ENCODE measurements around the gene PLD2. TPM values are rescaled to one million over a fixed set of nuclear protein-coding genes. Genes with fewer than 3 reads are reported as not detected.

Gene PLD2
- total RNA-seq, 3 donors from 2014 or later, result 17.1 to 40.6 (median 30.3) TPM

DNA sequence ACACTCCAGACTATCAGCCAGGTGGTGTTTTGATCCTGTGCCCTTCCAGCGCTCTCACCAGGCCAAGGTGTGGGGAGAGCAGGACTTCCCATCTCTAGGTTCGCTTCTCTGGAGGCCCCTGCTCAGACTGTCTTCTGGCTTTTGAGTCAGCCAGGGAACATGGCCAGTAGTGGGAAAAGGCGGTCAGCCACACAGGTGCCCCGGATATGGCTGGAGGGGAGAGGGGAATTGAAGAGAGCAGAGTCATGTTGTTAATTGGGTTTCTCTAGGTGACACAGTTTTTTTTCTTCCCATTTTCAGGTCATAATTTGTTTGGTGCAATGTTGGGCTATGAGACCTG lies 27.7 kb downstream of the PLD2 start:
- H3K9me3 ChIP-seq, result no peaks in the 10 kb centered on the region
- no peaks in the 10 kb centered on the region for H3K27me3 ChIP-seq
- H3K36me3 ChIP-seq, result no peaks in the 10 kb centered on the region
- H3K4me1 ChIP-seq, result peaks cover 0 to 23% of the 10 kb centered on the region in 2 donors
- peak overlapping the region; percentile 93 to 94 for H3K27ac ChIP-seq
- H3K4me3 ChIP-seq, result peak overlapping the region; percentile 84 to 99 (median 96)
- no peak for TF ChIP-seq CTCF (IDR thresholded peaks at IDR 0.05)
- no peak for TF ChIP-seq POLR2AphosphoS5 (IDR thresholded peaks at IDR 0.05)
- no peak for TF ChIP-seq POLR2A (IDR thresholded peaks at IDR 0.05)
- intact Hi-C loops (cut with DNase I; ENCODE audit: low total_unique reads), result no loop called here
- no peak for DNase-seq (ENCODE audit: low spot score in 2 of 2)

DNA sequence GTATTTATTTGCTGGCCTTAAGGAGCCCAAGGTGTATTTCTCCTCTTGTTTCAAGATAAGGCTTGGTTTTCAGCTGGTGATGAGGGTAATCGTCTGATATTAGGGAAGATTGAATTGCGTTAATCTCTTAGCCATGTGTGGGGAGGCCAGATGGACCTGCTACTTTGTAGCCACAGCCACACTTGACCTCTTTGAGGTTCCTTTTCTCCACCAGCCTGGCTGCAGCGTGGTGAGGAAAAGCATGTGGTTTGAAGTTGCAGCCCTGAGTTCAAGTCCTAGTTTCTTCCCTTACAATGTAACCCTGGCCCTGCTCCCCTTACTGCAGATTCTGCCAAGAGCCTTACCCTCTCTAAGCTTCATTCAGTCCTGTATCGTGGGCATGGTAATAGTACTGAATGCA lies 29.3 kb downstream of the PLD2 start:
- no peak for DNase-seq (ENCODE audit: low spot score in 2 of 2)
- H3K4me1 ChIP-seq, result peaks cover 0 to 23% of the 10 kb centered on the region in 2 donors
- intact Hi-C loops (cut with DNase I; ENCODE audit: low total_unique reads), result no loop called here

DNA sequence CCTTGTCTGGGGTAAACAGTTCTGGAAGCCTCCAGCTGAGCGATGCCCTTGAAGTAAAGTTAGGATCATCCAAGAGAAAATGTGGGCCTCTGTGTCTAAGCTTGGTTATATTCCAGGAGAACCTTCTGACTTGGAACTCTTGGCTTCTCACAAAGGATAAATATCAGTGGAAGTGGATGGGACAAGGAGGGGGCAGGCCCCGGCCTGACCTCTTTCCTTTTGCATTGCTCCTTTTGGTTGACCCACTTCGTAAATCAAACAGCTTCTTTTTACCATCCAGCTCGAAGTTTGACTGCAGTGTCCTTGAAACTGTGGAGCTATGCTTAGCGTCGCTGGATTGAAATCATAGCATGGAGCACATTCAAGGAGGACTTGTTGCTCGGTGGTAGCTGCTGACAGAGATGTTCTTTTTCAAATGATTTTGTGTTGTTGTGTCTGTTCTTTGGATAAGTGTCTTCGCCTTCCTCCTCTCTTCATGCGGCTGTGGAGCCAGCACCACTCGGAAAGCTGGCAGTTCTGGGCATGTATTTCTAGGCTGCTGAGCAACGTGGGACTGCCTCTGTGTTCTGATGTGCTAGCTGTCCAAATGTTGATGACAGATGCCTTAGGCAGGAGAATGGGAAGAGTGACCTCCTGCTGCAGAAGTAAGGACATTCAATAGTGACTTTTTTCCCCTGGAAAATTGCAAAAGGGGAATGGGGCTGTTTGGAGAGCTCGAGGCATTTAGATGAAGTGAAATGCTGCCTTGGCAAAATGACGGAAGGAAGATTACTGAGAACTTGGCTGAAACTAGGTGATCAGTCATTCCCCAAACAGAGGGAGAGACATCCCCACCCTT lies 30.7 kb downstream of the PLD2 start:
- peaks cover 0 to 23% of the 10 kb centered on the region in 2 donors for H3K4me1 ChIP-seq
- DNase-seq (ENCODE audit: low spot score in 2 of 2), result no peak
- intact Hi-C loops (cut with DNase I; ENCODE audit: low total_unique reads), result no loop called here
- TF ChIP-seq CTCF (IDR thresholded peaks at IDR 0.05) (no peak), POLR2AphosphoS5 (IDR thresholded peaks at IDR 0.05) (no peak), POLR2A (IDR thresholded peaks at IDR 0.05) (no peak)
- H3K4me3 ChIP-seq, result no peak overlapping the region
- H3K36me3 ChIP-seq, result no peaks in the 10 kb centered on the region
- H3K9me3 ChIP-seq, result no peaks in the 10 kb centered on the region
- H3K27ac ChIP-seq, result peak overlapping the region in 1 of 2 donors; percentile 15
- no peaks in the 10 kb centered on the region for H3K27me3 ChIP-seq

More for the DNA sequence above, 29.3 kb downstream of the PLD2 start:
- Histone ChIP-seq H3K27ac (peak overlapping the region; percentile 45 to 94), H3K9me3 (no peaks in the 10 kb centered on the region), H3K4me3 (no peak overlapping the region), H3K27me3 (no peaks in the 10 kb centered on the region), H3K36me3 (no peaks in the 10 kb centered on the region)
- TF ChIP-seq POLR2A (IDR thresholded peaks at IDR 0.05) (no peak), CTCF (IDR thresholded peaks at IDR 0.05) (no peak), POLR2AphosphoS5 (IDR thresholded peaks at IDR 0.05) (no peak)

GRCh38 chr17:4838309-4838785 lies 31.4 kb downstream of the PLD2 start:
- no peaks in the 10 kb centered on the region for H3K9me3 ChIP-seq
- no peaks in the 10 kb centered on the region for H3K27me3 ChIP-seq
- H3K4me1 ChIP-seq, result peaks cover 0 to 23% of the 10 kb centered on the region in 2 donors
- intact Hi-C loops (cut with DNase I; ENCODE audit: low total_unique reads), result no loop called here
- no peak overlapping the region for H3K4me3 ChIP-seq
- DNase-seq (ENCODE audit: low spot score in 2 of 2), result no peak
- H3K36me3 ChIP-seq, result no peaks in the 10 kb centered on the region
- no peak overlapping the region for H3K27ac ChIP-seq
- TF ChIP-seq POLR2A (IDR thresholded peaks at IDR 0.05) (no peak), POLR2AphosphoS5 (IDR thresholded peaks at IDR 0.05) (no peak)

DNA sequence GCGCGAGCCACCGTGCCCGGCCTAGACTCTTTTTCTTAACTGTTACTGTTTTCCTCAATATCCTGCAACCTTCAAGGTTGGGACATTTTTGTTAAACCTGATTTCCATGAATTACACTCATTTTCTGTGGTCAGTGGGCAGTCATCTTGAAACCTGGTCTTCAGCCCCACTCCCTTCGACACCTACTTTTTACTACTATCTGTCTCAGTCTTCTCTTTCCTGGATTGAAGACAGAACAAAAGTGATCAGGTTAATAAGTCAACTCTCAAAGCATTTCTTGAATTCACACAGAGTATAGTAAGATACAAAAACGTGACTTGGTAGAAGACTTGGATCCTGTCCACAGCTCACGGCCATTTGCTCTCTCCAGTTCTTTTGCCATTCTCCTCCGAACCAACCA lies 32.3 kb downstream of the PLD2 start:
- no peak overlapping the region for H3K27ac ChIP-seq
- H3K4me1 ChIP-seq, result peaks cover 0 to 21% of the 10 kb centered on the region in 2 donors
- H3K4me3 ChIP-seq, result no peak overlapping the region
- no peaks in the 10 kb centered on the region for H3K9me3 ChIP-seq
- no peaks in the 10 kb centered on the region for H3K27me3 ChIP-seq
- no peak for DNase-seq (ENCODE audit: low spot score in 2 of 2)
- TF ChIP-seq POLR2A (IDR thresholded peaks at IDR 0.05), result no peak
- H3K36me3 ChIP-seq, result no peaks in the 10 kb centered on the region
- intact Hi-C loops (cut with DNase I; ENCODE audit: low total_unique reads), result no loop called here
